ENCODE results near the gene CMTM1.

DNA sequence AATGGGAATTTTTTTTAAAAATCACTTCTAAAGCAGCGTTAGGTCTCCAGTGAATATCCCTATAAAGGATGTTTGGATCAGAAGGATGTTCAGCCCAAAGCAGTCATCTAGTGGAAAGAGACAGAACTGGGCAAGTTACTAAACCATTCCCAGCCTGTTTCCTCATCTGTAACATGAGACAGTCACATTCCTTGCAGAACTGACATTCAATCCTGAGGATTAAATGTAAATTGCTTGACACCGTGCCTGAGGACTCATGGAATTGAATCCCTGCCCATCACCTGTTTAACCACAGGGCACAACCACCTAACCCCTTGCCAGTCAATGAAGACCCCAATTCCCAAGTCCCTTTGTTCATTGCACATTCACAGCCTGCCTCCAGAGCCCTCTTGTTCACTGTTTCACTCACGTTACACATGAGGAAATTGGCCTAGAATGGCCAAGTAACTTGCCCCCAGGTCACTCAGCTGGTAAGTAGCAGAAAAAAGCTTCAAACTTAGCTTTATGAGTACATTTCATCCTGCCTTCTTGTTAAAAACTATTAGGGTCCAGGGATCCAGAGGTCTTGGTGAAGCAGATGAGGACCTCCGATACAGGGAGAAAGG lies 14.5 kb downstream of the CMTM1 start:
- TF ChIP-seq GATA2 (IDR thresholded peaks at IDR 0.05; ENCODE audit: low read depth, low read length) (no peak), GATA3 (IDR thresholded peaks at IDR 0.05; ENCODE audit: low read depth, low read length) (no peak)
